IMR-90 (cell line): Measurements from ENCODE around the gene HEXD. TPM values are rescaled to one million over a fixed set of nuclear protein-coding genes. Genes with fewer than 3 reads are reported as not detected.
A peak's percentile ranks its signal among the peaks of the same experiment; 100 is the strongest.

ENCODE experiments used
- ATAC-seq: fragments of 200-7000 bp; cut with Tn5 transposase; 2 replicates; pipeline ENCODE4 v1.9.1; 2020; ENCODE audit warnings: low read depth, mild to moderate bottlenecking, moderate library complexity
- BruUV-seq: library from RNA; stranded (reverse); fragments of 400-500 nt; replicated peaks from 2 replicates; lab custom pipeline; 2021; lab: Mats Ljungman, UMichigan
- CTCF ChIA-PET: fragments of 300-600 bp; formaldehyde crosslinking; extraction: SDS; loops from one replicate; lab custom pipeline; 2021; ENCODE audit warnings: antibody characterized with exemption; lab: Yijun Ruan, JAX
- POLR2A ChIA-PET: fragments of 300-600 bp; sonication (Branson Sonifier 250); formaldehyde crosslinking; loops from one replicate; lab custom pipeline; 2022; ENCODE audit warnings: antibody characterized with exemption; ENCODE audit not compliant: unreplicated experiment; lab: Charles Lee
- DNase-seq: peaks from one replicate; pipeline ENCODE4 v3.0.0; 2013
- H2AFZ ChIP-seq: replicated peaks from 2 replicates; pipeline ENCODE3; 2013; ENCODE audit warnings: low read length, mild to moderate bottlenecking; ENCODE audit not compliant: poor library complexity
- H2AK5ac ChIP-seq: 2 replicates; pipeline ENCODE4 v1.6.1; 2013; ENCODE audit warnings: low read depth, low read length, inconsistent platforms
- H2AK9ac ChIP-seq: replicated peaks from 2 replicates; pipeline ENCODE3; 2013; ENCODE audit warnings: mild to moderate bottlenecking, low read depth, low read length, moderate library complexity; ENCODE audit not compliant: poor library complexity
- H2BK120ac ChIP-seq: 2 replicates; pipeline ENCODE4 v1.6.1; 2013; ENCODE audit warnings: low read depth, low read length, inconsistent platforms
- H2BK15ac ChIP-seq: 3 replicates; pipeline ENCODE4 v1.6.1; 2013; ENCODE audit warnings: low read depth, low read length, inconsistent platforms
- H2BK20ac ChIP-seq: 2 replicates; pipeline ENCODE4 v1.6.1; 2013; ENCODE audit warnings: low read depth, mild to moderate bottlenecking, inconsistent platforms, low read length, moderate library complexity
- H2BK5ac ChIP-seq: 2 replicates; pipeline ENCODE4 v1.6.1; 2013; ENCODE audit warnings: mild to moderate bottlenecking, low read depth, low read length, inconsistent platforms; ENCODE audit not compliant: poor library complexity, severe bottlenecking
- H3K14ac ChIP-seq: replicated peaks from 2 replicates; pipeline ENCODE4 v1.6.1; 2013; ENCODE audit warnings: low read depth, low read length, inconsistent platforms
- H3K18ac ChIP-seq: 2 replicates; pipeline ENCODE4 v1.6.1; 2013; ENCODE audit warnings: low read depth, low read length, control low read depth
- H3K23ac ChIP-seq: 2 replicates; pipeline ENCODE4 v1.6.1; 2013; ENCODE audit warnings: low read depth, low read length, inconsistent platforms
- H3K27ac ChIP-seq: 2 replicates; pipeline ENCODE4 v1.5.1; 2013; ENCODE audit warnings: mild to moderate bottlenecking, control low read depth, low read length; ENCODE audit not compliant: insufficient read depth
- H3K27me3 ChIP-seq: 2 replicates; pipeline ENCODE4 v1.6.1; 2013; ENCODE audit warnings: low read length; ENCODE audit not compliant: control insufficient read depth, insufficient read depth
- H3K36me3 ChIP-seq: 2 replicates; pipeline ENCODE4 v1.6.1; 2013; ENCODE audit warnings: low read length, mixed read lengths; ENCODE audit not compliant: control insufficient read depth, insufficient read depth
- H3K4ac ChIP-seq: 2 replicates; pipeline ENCODE4 v1.6.1; 2013; ENCODE audit warnings: low read depth, low read length, inconsistent platforms
- H3K4me1 ChIP-seq: 2 replicates; pipeline ENCODE4 v1.6.1; 2013; ENCODE audit warnings: low read length, mixed read lengths; ENCODE audit not compliant: control insufficient read depth, insufficient read depth
- H3K4me2 ChIP-seq: 2 replicates; pipeline ENCODE4 v1.6.1; 2013; ENCODE audit warnings: low read depth, mild to moderate bottlenecking, control low read depth, low read length, moderate library complexity
- H3K4me3 ChIP-seq: 2 replicates; pipeline ENCODE4 v1.5.1; 2013; ENCODE audit warnings: low read depth, mild to moderate bottlenecking, control low read depth, low read length, moderate library complexity; ENCODE audit not compliant: insufficient read depth
- H3K56ac ChIP-seq: 2 replicates; pipeline ENCODE4 v1.6.1; 2013; ENCODE audit warnings: low read length, inconsistent platforms; ENCODE audit not compliant: insufficient read depth; ENCODE audit errors: extremely low read depth
- H3K79me1 ChIP-seq, 2 experiments: 2 replicates each; pipeline ENCODE4 v1.6.1; 2013; ENCODE audit warnings: low read length in 2 of 2, inconsistent platforms in 1 of 2, low read depth in 1 of 2
- H3K9ac ChIP-seq: 2 replicates; pipeline ENCODE4 v1.6.1; 2013; ENCODE audit warnings: low read depth, low read length, control low read depth
- H3K9me1 ChIP-seq: 2 replicates; pipeline ENCODE4 v1.6.1; 2013; ENCODE audit warnings: low read length, inconsistent platforms; ENCODE audit not compliant: insufficient read depth
- H3K9me3 ChIP-seq: 2 replicates; pipeline ENCODE4 v1.6.1; 2013; ENCODE audit warnings: low read length; ENCODE audit not compliant: control insufficient read depth, insufficient read depth
- H4K20me1 ChIP-seq: 2 replicates; pipeline ENCODE4 v1.6.1; 2013; ENCODE audit warnings: low read length, inconsistent platforms; ENCODE audit not compliant: insufficient read depth
- H4K5ac ChIP-seq: 2 replicates; pipeline ENCODE4 v1.6.1; 2013; ENCODE audit warnings: mild to moderate bottlenecking, low read depth, low read length, control low read depth
- H4K8ac ChIP-seq, 2 experiments: 2 replicates each; pipeline ENCODE4 v1.6.1; 2013; ENCODE audit warnings: low read depth in 2 of 2, low read length in 2 of 2, control low read depth in 1 of 2, inconsistent platforms in 1 of 2
- H4K91ac ChIP-seq: 2 replicates; pipeline ENCODE4 v1.6.1; 2013; ENCODE audit warnings: low read depth, low read length, inconsistent platforms; ENCODE audit not compliant: insufficient read depth
- BHLHE40 ChIP-seq: fragments of 150-350 bp; IDR thresholded peaks from 2 replicates; pipeline ENCODE4 v1.6.1; 2016; ENCODE audit warnings: mild to moderate bottlenecking, low read depth, low read length
- CHD1 ChIP-seq: IDR thresholded peaks from 2 replicates; pipeline ENCODE4 v1.6.1; 2012; ENCODE audit warnings: low read depth, low read length, improper control_type of control experiment
- POLR2A ChIP-seq: IDR thresholded peaks from 2 replicates; pipeline ENCODE4 v1.6.1; 2012; ENCODE audit warnings: mild to moderate bottlenecking, low read depth, low read length
- RFX5 ChIP-seq: IDR thresholded peaks from 2 replicates; pipeline ENCODE4 v1.8.0; 2012; ENCODE audit warnings: low read depth, mild to moderate bottlenecking, low read length, moderate library complexity
- WGBS, 2 experiments: methylation state at CpG; one replicate each; pipeline versions ENCODE4 v1.1.5 to v1.1.7; 2013; ENCODE audit warnings: missing lambda C conversion rate in 2 of 2; ENCODE audit not compliant: insufficient read length in 1 of 2; ENCODE audit errors: extremely low coverage in 2 of 2; 5-methylcytosine and 5-hydroxymethylcytosine counted together
- dilution Hi-C: fragments of 300-500 bp; cut with HindIII; formaldehyde crosslinking; loops from one replicate; pipeline ENCODE4 v1.14.3; 2018; ENCODE audit warnings: low sequenced_read_pairs; ENCODE audit not compliant: unreplicated experiment
- in situ Hi-C: fragments of 300-500 bp; cut with MboI; formaldehyde crosslinking; loops from 3 replicates; pipeline ENCODE4 v1.14.3; 2019; ENCODE audit warnings: low sequenced_read_pairs, inconsistent platforms, mixed read lengths
- intact Hi-C: fragments of 100-400 bp; cut with micrococcal nuclease; formaldehyde crosslinking; loops from 2 replicates; pipeline ENCODE4 v1.10.0; 2022
- polyA plus RNA-seq, 3 experiments: library from polyadenylated mRNA; depleted of rRNA; stranded (reverse); fragments of >200 nt; gene quantifications; 2 replicates each; pipeline ENCODE4 v1.2.3, GENCODE V29; 2012; ENCODE audit warnings: low replicate concordance in 1 of 3
- total RNA-seq: library from RNA; depleted of rRNA; stranded (reverse); fragments of >200 nt; gene quantifications from 2 replicates; pipeline ENCODE4 v1.2.3, GENCODE V29; 2012

The HEXD gene
- total and polyA plus RNA-seq, 2 of the 4 experiments (the other 2 are of a cell fraction) = 3.8 to 9.5 TPM

DNA sequence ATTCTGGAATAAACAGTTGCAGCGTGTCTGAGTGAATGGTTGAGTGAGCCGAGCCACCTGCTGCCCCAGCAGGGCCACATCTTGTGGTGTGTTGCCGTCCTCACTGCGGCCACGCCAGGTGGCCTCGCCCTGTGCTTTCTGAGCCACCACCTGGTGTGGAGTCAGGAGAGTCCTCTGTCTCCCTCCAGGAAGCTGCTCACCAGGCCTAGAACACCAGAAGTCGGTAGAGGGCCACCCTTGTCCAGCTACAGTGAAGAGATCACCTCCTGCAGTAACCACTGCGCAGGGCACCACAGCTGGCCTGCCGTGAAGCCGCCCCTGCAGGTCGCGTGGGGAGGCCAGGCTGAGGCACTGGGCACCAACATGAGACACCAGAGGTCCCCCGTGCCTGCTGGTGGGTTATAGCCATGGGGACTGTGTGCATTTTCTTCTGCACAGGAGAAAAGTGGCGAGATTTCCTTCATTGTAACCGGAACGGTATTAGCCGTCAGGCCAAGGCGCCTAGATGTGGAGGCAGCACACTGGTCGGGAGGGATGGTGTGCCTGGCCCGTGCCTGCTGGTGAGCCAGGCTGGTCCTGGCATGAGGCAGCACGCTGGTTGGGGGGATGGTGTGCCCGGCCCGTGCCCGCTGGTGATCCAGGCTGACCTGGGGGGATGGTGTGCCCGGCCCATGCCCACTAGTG is 72.5 kb downstream of the HEXD start:
- H4K20me1 ChIP-seq = peaks cover 12% of the 10 kb centered on the region; the same call in 1 of the 2 replicates
- H3K4ac ChIP-seq = no peak overlapping the region
- H3K18ac ChIP-seq = no peak overlapping the region
- no peak overlapping the region for H3K14ac ChIP-seq
- no peak overlapping the region for H3K4me2 ChIP-seq
- H3K36me3 ChIP-seq = peaks cover 25% of the 10 kb centered on the region
- TF ChIP-seq RFX5 (no peak), CHD1 (no peak), POLR2A (no peak), BHLHE40 (no peak)
- dilution Hi-C loops = no loop called here
- H3K4me1 ChIP-seq = peaks cover 11% of the 10 kb centered on the region
- no peak overlapping the region for H3K27ac ChIP-seq
- 95% methylated on average over 16 of the region's 25 CpGs; no CpG with 5 or more reads in 1 of the 2 experiments for WGBS, 2 experiments
- H4K5ac ChIP-seq = no peak overlapping the region
- no TSS peak for BruUV-seq
- H2BK20ac ChIP-seq = no peak overlapping the region
- no peak overlapping the region for H2BK120ac ChIP-seq
- CTCF ChIA-PET = no interaction called here
- no peak overlapping the region for H3K23ac ChIP-seq
- H3K4me3 ChIP-seq = no peak overlapping the region
- H2BK15ac ChIP-seq = no peak overlapping the region
- no peak for DNase-seq
- H3K9me3 ChIP-seq = no peaks in the 10 kb centered on the region
- in situ Hi-C loops = no loop called here
- ATAC-seq = no peak
- no peak overlapping the region for H4K91ac ChIP-seq
- H3K9me1 ChIP-seq = peaks cover 8% of the 10 kb centered on the region
- H3K27me3 ChIP-seq = no peaks in the 10 kb centered on the region
- H2AK9ac ChIP-seq = peak overlapping the region; percentile 9
- peaks cover 0 to 5% of the 10 kb centered on the region in 2 experiments; a peak in 1 of 4 replicates for H3K79me1 ChIP-seq
- H2BK5ac ChIP-seq = no peak overlapping the region
- H3K9ac ChIP-seq = no peak overlapping the region
- peak overlapping the region; percentile 60 for H2AFZ ChIP-seq
- POLR2A ChIA-PET = no interaction called here
- intact Hi-C loops = loop anchor here (5.0 kb wide), 1 partner anchor 62 kb away; no protein-coding TSS in a partner anchor
- H2AK5ac ChIP-seq = no peak overlapping the region; the same call in 1 of the 2 replicates
- H4K8ac ChIP-seq = no peak overlapping the region
- no peak overlapping the region for H3K56ac ChIP-seq
